ENCODE results near the gene PAPSS2.

DNA sequence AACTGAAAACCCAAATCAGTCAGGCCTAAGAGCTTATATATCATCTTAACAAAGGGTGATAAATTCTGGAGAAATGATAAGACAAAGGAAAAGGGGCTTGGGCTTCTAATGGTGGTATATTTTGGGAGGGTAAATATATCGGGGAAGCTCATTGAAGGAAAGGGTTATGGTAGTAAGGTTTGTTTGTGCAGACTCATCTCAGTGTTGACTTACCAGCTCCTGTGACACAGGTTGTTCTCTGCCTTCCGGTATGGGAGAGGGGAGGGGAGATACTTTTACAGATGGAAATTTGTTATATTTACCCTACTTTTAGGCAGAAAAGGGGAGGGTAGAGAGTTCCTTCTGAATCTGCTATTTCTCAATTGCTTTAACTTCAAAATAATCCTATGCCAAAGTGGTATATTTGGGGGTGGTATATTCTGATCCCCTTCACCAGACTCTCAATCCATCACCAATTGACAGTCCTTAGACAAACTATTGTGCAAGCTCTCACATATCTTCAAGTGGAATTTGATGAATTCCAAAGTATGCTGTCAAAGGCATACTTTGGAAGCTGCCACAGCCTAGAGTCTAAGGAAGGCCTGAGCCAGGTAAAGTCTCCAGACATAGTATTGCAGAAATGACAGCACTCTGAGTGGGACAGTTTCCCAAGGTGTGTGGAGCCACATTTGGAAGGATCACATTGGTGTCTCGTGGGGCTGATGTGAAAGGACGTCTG lies 13.3 kb upstream of the PAPSS2 start:
- TF ChIP-seq, protein P1, sequence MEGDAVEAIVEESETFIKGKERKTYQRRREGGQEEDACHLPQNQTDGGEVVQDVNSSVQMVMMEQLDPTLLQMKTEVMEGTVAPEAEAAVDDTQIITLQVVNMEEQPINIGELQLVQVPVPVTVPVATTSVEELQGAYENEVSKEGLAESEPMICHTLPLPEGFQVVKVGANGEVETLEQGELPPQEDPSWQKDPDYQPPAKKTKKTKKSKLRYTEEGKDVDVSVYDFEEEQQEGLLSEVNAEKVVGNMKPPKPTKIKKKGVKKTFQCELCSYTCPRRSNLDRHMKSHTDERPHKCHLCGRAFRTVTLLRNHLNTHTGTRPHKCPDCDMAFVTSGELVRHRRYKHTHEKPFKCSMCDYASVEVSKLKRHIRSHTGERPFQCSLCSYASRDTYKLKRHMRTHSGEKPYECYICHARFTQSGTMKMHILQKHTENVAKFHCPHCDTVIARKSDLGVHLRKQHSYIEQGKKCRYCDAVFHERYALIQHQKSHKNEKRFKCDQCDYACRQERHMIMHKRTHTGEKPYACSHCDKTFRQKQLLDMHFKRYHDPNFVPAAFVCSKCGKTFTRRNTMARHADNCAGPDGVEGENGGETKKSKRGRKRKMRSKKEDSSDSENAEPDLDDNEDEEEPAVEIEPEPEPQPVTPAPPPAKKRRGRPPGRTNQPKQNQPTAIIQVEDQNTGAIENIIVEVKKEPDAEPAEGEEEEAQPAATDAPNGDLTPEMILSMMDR (IDR thresholded peaks at IDR 0.05), result no peak
- TF ChIP-seq POLR2A (IDR thresholded peaks at IDR 0.05), result no peak
- no peak for TF ChIP-seq POLR2AphosphoS5 (IDR thresholded peaks at IDR 0.05)

All from sigmoid colon (tissue), 4 donors.